SH-SY5Y (cell line): ENCODE data around the gene SUSD6.

Source experiments
- GATA2 ChIP-seq: IDR thresholded peaks from 2 replicates; pipeline ENCODE4 v1.6.1; 2011; ENCODE audit warnings: mild to moderate bottlenecking, low read depth, low read length
- GATA3 ChIP-seq: IDR thresholded peaks from 2 replicates; pipeline ENCODE4 v1.6.1; 2011; ENCODE audit warnings: low read depth, mild to moderate bottlenecking, low read length, moderate library complexity

- TF ChIP-seq GATA2 (no peak), GATA3 (no peak)
These were observed 84.8 kb downstream of the SUSD6 start for GRCh38 chr14:69696204-69696527.
